Amniotic epithelial cell (primary cell): ENCODE measurements around the gene RPL37A.
A peak's percentile ranks its signal among the peaks of the same experiment; 100 is the strongest.

Experiments
- DNase-seq: peaks from one replicate; pipeline ENCODE4 v3.0.0-alpha.2; 2010; ENCODE audit warnings: low read depth

RPL37A gene

DNA sequence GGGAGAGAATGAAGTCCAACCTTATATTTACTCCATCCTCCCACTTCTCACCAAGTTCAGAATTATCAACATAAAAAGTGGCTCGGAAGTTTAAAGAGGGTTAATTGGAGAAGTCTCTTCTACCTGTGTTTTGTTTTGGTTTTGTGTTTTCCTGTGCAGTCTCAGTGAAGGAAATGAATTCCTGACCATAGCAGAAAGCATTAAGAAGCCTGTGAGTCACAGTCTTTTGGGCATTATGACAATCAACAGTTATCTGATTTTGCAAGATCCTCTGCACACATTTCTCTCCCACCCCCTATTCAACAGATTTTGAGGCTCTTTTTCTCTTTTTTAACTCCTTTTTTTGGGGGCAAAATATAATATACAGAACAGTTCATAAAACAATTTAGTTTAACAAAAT is 8.6 kb upstream of the RPL37A start:
- peak; percentile 78 for DNase-seq

DNA sequence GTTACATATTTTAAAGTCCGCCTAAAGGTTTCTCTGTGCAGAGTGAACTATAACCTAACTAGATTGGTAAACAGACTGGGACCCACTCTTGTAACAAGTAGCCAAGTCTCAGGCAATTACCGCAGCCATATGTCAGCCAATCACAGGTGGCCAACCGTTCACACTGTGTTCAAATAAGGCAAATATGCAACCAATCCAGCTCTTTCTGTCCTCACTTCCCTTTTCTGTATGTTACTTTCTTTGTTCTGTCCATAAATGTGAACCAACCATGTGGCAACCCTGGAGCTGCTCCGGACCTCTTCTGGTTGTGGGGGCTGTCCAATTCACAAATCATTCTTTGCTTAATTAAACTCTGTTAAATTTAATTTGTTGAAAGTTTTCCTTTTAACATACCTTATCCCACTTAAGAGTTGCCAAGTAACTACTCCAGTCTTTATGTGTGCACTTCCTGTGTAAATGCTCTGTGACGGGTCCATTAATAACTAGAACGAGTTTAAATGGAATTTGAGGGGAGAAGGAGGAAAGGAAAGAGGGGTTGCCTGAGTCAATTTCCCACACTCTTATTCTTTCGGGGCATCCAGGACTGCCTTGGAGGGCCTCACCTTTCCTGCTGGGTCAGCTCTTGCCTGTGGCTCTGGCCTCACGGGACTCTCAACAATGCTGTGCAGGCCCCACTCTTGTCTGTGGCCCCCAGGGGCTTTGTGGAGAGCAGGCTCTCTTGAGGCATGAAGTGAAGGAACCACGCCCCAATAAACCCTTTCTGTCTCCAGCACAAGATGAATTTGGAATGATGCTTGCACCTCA is 6.6 kb upstream of the RPL37A start:
- DNase-seq = no peak

DNA sequence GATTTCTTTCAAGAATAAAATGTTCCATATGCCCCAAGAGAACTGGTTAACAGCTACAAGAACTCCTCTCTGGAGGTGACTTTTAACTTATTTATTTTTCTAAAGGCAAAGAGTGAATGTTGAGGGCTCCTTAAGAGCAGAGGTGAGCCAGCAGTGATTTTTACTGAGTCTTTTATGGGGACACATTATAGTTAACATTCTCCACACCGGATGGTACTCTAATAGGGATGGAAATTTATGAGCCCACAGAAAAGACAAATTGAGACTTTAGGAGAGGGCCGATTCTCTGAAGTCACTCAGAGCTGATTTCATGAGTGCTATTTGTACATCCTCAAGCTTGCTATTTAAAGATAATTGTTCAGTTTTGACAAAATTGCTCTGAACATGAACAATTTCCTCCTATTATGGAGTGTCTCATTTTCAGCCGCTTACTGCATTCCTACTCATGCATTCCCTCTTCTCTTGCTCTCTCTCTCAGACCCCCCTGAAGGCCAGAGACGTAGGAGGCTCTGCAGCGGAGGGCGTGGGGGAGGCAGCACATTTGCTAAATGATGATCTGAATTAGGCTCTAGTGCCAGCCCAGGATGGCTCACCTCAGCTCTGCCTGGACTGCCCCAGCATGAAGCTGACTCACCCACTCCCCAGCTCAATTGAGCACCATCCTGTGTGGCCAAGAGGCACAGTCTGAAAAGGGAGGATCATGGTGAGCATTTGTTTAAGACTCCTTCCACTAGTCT is 5.9 kb upstream of the RPL37A start:
- peak; percentile 92 for DNase-seq

DNA sequence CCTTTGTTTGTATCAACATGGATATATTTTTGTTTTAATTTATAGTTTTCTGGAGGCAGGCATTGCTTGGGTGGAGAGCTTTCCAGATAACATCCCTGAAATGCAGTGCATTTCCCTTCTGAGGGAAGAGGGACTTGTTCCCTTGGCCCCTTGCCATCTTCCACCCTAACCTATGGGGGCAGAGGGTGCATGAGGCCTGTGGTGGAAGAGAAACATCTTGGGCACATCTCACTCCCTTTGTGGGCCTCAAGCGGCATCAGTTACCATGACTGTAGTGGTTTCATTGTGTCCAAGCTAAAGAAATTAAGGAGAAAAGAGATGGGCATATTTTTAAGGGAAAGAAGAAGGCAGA is 5.3 kb upstream of the RPL37A start:
- DNase-seq = no peak

DNA sequence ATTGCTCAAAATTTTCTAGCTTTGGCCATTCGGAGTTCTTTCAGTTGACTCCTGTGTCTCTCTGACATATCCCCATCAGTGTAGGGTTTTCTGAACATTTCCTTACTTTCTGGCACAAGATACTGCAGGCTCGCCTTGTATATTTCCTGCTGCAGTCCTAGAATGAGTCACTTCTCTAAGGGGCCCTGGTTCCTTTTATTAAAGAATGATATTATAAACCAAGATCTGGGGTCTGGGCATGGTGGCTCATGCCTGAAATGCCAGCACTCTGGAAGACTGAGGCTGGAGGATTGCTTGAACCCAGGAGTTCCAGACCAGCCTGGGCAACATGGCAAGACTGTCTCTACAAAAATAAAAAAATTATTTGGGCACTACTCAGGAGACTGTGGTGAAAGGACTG is 3.0 kb upstream of the RPL37A start:
- peak; percentile 48 for DNase-seq

DNA sequence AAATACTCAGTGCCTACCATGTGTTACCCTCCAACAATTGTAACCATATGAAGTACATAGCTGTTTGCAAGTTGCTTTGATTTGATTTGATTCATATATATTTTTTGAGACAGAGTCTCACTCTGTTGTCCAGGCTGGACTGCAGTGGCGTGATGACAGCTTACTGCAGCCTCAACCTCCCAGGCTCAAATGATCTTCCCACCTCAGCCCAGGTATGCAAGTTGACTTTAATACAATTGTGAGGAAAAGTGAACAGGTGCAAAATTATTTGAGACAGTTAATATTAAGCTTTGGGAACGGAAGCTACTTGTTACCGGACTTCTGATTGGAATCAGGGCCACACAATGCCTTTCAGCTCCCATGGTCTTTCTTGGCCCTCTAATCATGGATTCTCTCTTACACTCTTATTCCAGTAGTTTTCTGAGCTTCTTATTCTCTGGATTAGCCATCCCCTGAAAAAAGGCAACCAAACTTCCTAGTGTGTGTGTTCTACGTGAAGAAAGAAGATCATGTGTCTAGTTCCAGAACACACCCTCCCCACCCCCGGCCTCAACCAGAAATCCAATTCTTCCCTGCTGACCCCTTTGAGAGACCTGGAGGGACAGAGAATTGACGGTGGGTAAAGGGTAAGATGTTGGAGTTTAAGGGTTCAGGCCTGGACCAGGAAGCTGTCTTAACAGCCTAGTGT is 1.1 kb upstream of the RPL37A start:
- DNase-seq = no peak

DNA sequence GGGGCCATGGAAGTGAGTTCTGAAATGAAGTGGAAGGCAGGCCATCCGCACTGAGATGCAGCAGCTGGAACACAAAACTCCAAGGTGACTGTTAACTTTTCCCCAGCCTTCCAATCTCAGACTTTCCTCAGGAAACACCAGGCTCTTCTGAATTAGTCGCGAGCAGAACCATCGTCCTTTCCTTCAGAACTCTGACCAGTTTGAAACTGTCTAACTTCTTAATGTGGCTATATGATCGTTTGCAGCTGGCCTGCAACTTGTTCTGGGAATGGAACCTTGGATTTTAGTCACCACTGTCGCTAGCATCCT is 620 bp upstream of the RPL37A start:
- DNase-seq = no peak

DNA sequence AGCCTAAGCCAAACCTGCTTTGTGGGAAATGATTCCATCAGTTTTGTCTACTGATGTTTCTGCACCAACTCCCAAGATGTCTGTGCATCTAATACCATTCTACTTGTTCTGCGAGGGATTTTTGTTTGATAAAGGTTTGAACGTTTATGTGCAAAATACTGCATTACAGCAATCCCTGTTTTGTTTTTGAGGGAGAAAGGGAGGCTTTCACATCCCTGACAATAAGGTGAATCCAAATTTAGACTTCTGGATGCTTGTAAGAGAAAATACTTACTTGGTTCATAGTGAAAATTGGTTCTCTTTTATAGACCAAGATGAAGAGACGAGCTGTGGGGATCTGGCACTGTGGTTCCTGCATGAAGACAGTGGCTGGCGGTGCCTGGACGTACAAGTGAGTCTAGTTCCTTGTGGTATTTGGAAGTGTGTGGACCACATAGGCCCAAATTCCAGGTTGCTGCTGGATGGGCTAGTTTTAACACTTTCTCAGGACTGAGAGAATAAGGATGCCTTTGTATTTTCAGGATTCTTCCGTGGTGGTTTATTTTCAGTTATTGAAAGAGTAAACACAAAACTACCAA is 1.1 kb downstream of the RPL37A start:
- no peak for DNase-seq

DNA sequence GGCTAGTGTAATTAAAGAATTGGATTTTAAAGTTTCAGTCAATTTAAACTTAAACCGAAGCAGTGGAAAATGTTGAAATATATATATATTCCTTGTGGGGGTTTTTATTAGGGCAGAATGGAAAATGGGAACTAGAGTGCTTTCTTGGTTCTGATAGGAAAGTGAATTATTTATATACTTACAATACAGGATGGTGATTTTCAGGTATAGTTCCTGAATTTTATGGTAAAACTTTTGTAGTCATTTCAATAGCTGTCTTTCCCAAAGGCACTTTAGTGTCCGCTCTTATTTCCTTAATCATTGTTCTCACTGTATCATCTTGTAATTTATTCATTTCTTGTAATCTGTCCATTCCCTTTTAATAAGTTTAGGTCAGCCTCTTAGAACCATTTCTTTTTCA is 1.9 kb downstream of the RPL37A start:
- no peak for DNase-seq

DNA sequence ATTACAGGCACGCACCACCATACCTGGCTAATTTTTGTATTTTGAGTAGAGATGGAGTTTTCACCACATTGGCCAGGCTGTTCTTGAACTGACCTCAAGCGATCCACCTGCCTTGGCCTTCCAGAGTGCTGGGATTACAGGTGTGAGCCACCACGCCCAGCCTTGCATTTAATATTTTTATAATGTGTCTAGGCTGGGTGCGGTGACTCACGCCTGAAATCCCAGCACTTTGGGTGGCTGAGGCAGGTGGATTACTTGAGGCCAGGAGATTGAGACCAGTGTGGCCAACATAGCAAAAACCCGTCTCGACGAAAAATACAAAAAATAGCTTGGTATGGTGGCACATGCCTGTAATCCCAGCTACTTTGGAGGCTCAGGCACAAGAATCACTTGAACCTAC is 3.2 kb downstream of the RPL37A start:
- no peak for DNase-seq

DNA sequence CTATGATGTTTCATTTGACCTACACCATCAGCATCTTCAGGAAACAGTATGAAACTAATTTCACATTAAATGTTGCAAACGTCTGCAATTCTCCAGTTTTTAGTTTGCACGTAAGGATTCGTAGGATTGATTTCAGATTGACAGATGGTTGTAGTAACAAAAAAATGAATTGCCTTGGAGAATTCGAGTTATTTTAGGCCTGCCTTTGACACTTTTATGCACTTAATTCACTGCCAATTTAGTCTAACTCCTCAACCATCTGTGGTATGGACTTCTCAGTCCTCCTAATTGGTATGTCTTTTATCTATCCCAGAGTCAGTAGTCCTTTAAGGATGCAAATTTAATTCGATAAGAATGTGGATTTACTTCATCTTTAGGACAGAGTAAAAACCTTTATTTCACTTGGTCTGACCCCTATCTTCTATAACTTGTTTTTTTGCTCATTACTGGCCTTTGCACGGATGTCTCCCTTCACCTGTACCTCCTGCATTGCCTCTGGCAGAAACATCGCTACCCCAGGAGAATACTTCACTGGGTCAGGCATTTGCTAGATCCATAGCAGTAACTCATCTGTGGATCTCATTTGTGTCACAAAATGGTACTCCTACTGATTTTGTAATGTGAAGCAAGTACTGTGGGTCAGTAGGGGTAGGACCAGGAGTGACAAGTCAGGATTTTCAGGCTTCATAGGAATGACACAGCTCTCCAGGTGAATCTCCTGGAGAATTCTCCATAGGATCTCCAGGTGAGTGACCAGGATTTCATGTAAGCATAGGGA is 3.9 kb downstream of the RPL37A start:
- no peak for DNase-seq

DNA sequence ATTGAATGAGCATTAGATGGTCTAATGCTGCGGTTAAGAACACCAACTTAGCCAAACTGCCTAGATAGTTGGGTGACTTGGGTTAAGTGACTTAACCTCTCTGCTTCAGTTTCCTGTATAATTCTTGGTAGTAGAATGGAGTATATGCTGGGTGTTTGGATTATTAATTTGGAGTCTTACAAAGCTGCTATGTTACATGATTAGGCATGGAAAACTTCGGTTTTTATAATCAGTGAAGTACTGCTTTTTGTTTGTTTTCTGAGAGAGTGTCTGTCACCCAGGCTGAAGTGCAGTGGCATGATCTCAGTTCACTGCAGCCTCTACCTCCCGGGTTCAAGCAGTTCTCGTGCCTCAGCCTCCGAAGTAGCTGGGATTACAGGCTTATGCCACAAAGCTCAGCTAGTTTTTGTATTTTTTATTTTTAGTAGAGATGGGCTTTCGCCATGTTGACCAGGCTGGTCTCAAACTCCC is 4.5 kb downstream of the RPL37A start:
- no peak for DNase-seq

DNA sequence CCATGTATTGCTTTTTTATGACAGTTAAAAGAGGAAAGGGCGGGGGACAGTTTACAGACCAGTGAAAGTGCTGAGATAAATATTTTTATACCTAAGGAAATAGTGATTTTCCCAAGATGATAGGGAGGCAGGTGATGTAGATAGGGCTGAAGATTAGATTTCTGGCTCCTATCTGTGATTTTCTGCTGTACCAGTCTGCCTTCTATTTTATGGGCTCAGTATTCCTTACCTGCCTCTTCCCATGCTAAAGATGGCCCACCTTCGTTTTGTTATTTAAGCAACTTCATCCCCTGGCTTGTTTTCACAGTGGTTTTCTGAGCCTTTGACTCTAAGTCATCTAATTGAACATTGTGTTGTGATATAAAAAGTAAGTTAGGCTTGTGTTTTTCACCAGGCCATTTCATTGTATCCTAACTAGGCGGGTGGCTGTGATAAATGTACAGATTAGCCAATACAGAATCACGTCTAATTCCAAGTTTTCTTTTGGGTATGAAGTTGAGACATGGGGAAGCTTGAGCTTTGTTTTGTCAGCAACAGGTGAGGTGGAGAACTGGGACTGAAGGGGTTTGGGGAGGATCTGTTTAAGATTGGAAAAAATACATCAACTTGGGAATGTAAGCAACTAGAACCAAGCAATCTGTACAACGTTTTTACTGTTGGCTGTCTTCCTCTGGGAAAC is 5.2 kb downstream of the RPL37A start:
- no peak for DNase-seq

DNA sequence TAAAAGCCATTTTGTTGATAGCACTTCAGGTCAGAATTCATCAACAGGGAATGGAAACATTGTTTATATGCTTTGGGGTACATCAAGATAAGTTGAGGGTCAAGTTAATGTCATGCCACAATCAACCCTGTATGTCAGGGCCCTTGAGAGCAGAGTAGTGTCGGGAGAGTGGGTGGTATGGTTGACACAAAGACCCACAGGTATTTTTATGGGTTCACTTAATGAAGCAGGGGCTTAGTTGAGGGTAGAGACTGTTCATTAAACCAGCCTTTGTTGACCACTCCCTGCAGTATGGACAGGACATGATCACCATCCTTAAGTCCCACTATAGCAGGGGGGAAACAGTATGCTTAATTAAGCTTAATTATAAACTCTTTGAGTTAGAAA is 5.7 kb downstream of the RPL37A start:
- DNase-seq = no peak

DNA sequence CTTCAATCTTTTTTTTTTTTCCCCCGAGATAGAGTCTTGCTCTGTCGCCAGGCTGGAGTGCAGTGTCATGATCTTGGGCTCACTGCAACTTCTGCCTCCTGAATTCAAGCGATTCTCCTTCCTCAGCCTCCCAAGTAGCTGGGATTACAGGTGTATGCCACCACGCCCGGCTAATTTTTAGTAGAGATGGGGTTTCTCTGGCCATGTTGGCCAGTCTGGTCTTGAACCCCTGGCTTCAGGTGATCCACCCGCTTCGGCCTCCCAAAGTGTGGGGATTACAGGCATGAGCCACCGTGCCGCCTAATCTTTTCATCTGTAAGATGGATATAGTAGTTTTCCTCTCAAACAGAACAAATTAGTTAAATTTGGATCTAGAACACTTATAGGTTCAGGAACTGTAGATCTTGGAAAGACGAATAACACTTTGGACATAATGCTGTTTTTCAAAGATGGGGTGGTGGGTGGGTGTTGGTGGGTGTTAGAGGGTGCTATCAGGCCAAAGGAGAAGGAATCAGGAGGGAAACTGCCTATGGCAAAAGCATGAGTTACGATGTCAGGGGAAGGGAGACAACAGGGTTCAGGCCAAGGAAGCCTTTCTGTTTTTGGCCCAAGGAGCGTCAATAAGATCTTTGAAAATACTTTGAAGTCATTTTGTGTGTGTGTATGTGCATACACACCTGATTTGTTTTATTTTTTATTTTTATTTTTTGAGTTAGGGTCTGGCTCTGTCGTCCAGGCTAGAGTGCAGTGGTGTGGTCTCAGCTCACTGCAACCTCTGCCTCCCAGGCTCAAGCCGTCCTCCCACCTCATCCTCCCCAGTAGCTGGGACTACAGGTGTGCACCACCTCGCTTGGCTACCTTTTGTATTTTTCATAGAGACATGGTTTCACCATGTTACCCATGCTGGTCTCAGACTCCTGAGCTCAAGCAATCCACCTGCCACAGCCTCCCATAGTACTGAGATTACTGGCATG is 6.8 kb downstream of the RPL37A start:
- DNase-seq = no peak

DNA sequence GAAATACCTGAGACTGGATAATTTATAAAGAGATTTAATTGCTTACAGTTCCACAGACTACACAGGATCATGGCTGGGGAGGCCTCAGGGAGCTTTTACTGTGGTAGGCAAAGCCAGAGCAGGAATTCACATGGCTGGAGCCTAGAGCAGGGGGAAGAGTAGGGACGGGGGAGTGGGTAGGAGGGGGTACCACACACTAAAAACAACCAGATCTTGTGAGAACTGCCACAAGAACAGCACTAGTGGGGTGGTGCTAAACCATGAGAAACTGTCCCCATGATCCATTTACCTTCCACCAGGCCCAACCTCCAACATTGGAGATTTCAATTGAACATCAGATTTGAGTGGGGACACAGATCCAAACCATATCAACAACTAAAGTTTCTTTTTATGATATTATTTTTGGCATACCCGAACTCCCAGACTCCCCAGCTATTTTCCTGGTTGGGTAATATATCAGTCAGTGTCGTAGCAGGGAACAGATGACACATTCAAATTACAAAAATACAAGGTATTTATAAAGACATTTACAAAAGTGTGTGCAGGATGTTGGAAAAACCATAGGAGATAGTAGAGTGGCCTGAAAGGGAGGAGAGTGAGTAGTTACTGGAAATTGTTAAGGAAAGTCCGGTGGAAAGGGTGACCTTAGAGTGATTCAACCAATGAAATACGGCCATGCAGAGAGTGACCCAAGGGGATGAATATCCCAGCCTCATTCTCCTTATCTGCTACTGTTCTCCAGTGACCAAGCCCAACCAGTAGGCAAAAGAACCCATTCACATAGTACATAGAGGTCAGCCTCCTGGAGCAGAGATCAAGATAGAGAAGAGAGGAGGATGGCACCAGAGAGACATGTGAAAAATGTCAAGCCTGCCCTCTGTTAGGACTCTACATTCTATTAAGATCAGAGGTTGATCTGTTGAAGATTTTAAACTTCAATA is 8.8 kb downstream of the RPL37A start:
- DNase-seq = no peak

DNA sequence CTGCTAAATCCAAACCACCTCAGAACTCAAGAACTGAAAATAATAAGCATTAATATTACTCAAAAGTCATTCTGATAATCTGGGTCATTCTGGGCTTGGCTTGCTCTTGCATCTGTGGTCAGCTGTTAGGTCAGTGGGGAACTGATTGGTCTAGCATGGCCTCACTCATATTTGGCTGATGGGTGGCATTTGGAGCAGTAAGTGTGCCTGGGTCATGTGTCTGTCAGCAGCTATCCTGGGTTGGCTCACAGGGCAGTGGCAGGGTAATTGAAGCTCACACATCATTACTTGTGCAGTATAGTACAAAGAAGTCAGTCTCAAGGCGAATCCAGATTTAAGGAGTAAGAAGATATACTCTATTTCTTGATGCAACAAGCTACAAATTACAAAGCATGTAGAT is 9.6 kb downstream of the RPL37A start:
- DNase-seq = no peak

DNA sequence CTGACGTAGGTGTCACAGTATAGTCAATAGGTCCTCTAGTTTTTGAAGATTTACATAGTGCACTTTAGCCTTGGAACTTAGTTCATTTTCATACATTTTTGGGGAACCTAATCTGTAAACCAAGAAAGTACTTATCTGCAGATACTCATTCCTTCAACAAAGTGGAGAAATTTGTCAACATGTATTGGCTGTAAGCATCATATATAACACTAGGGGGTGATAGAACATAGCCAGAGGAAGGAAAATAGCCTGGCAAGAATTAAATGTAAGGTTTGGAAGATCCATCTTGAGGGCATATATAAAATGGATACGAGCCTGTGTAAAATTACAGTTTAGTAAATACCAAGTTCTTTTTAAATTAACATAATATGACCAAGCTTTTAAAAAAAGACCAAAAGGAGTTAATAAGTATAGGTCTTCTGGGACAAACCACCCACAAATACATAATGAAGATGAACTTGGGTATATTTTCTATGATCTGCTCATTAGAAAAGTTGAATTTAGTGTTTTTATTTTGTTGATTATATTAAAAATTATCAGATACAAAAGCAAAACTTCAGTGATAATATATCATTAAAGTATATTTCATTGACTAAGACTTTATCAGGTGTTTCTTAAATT is 18.2 kb downstream of the RPL37A start:
- peak; percentile 57 for DNase-seq
